Body of pancreas (tissue), 4 donors: ENCODE measurements around the gene TLR2. TPM values are rescaled to one million over a fixed set of nuclear protein-coding genes. Genes with fewer than 3 reads are reported as not detected.
A peak's percentile ranks its signal among the peaks of the same experiment; 100 is the strongest.

ENCODE experiments used
- ATAC-seq: fragments of 150-250 bp; one replicate; pipeline ENCODE4 v1.9.1; 2016
- DNase-seq, 4 donors: peaks; one replicate each; pipeline ENCODE4 v3.0.0-alpha.2; 2019
- H3K27ac ChIP-seq, 4 donors: fragments of 200-600 bp; sonication (generic); 1 replicate in 3 of 4; 2 replicates in 1 of 4; pipeline versions ENCODE4 v1.5.1 to v1.6.1; 2016 to 2019; ENCODE audit warnings: mild to moderate bottlenecking in 1 of 4, mixed read lengths in 1 of 4, moderate library complexity in 1 of 4
- H3K27me3 ChIP-seq, 2 donors: fragments of 200-600 bp; sonication (generic); one replicate each; pipeline ENCODE4 v1.6.0; 2016; ENCODE audit warnings: mild to moderate bottlenecking in 1 of 2
- H3K36me3 ChIP-seq, 2 donors: fragments of 200-600 bp; sonication (generic); replicated peaks in 1 of 2; 2 replicates each; pipeline ENCODE4 v1.5.1; 2016; ENCODE audit warnings: low read depth in 2 of 2; ENCODE audit not compliant: insufficient read depth in 1 of 2
- H3K4me1 ChIP-seq: fragments of 200-600 bp; sonication (generic); one replicate; pipeline ENCODE4 v1.6.0; 2016
- H3K4me3 ChIP-seq, 2 donors: fragments of 200-600 bp; sonication (generic); 1 replicate in 1 of 2; 2 replicates in 1 of 2; pipeline ENCODE4 v1.5.1; 2016 to 2019
- H3K9me3 ChIP-seq, 3 donors: fragments of 200-600 bp; sonication (generic); 1 replicate in 2 of 3; 2 replicates in 1 of 3; pipeline ENCODE4 v1.5.1; 2016
- POLR2A ChIP-seq, 3 donors: fragments of 450-650 bp; IDR thresholded peaks; one replicate each; pipeline ENCODE4 v1.6.1; 2016; ENCODE audit warnings: antibody characterized with exemption in 3 of 3, mild to moderate bottlenecking in 2 of 3
- WGBS, 2 donors: methylation state at CpG; one replicate each; pipeline ENCODE4 v1.1.5; 2017; 5-methylcytosine and 5-hydroxymethylcytosine counted together
- intact Hi-C: fragments of 100-400 bp; cut with DNase I; formaldehyde crosslinking; loops from one replicate; pipeline ENCODE4 v1.15.1; 2023
- total RNA-seq, 2 donors: library from RNA; depleted of rRNA; stranded (reverse); fragments of >200 nt; gene quantifications; one replicate each; pipeline ENCODE4 v1.1.0, GENCODE V29; 2016
- TF ChIP-seq, protein P1 (sequence below), 7 experiments: fragments of 450-650 bp in 4 of 7; fragments of 200-600 bp in 3 of 7; sonication (generic) in 3 of 7; IDR thresholded peaks; one replicate each; pipeline ENCODE4 v1.5.1; 2016 to 2019; ENCODE audit warnings: antibody characterized with exemption in 7 of 7

The TLR2 gene
- total RNA-seq, 2 donors from 2014 or later, result 9.9 to 15.8 TPM

DNA sequence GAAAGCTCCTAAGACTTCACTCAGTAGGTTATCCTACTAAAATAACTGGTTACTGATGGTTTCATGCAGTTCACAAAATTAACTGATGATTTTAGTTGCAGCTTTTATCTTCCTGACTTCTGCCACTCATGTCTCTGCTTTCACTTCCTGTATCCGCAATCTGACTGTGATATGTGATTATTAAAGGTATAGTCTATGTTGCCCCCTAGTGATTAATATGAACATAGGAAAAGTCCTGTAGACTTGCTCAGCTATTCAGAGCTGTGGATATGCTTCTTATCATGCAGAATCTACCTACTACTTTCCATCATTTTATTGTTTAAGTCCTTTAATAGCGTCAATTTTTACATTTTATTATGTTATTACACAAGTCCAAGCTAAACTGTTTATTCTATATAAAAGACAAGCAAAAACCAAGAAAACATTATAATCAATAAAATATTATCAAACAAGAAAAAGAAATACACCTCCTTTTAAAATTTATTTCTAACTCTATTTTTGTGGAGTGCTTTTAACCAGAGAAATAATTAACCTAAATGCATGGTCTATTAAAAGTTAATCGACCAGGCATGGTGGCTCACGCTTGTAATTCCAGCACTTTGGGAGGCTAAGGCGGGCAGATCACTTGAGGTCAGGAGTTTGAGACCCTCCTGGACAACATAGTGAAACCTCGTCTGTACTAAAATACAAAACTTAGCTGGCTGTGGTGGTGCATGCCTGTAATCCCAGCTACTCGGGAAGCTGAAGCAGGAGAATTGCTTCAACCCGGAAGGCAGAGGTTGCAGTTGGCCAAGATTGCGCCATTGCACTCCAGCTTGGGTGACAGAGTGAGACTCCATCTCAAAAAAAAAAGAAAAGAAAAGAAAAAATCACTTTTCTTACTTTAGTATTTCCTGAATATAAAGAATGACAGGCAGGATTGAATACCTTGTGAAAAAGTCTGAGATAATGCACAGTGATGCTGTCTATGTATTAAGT, 40.4 kb upstream of the TLR2 start:
- 61 to 63% methylated on average over 9 of the region's 9 CpGs for WGBS, 2 donors
- Histone ChIP-seq H3K27me3 (no peaks in the 10 kb centered on the region), H3K36me3 (no peaks in the 10 kb centered on the region), H3K27ac (no peak overlapping the region), H3K4me1 (no peaks in the 10 kb centered on the region), H3K9me3 (peaks cover 0 to 3% (median 0%) of the 10 kb centered on the region in 3 donors), H3K4me3 (no peak overlapping the region)
- intact Hi-C loops, result no loop called here
- TF ChIP-seq, protein P1, sequence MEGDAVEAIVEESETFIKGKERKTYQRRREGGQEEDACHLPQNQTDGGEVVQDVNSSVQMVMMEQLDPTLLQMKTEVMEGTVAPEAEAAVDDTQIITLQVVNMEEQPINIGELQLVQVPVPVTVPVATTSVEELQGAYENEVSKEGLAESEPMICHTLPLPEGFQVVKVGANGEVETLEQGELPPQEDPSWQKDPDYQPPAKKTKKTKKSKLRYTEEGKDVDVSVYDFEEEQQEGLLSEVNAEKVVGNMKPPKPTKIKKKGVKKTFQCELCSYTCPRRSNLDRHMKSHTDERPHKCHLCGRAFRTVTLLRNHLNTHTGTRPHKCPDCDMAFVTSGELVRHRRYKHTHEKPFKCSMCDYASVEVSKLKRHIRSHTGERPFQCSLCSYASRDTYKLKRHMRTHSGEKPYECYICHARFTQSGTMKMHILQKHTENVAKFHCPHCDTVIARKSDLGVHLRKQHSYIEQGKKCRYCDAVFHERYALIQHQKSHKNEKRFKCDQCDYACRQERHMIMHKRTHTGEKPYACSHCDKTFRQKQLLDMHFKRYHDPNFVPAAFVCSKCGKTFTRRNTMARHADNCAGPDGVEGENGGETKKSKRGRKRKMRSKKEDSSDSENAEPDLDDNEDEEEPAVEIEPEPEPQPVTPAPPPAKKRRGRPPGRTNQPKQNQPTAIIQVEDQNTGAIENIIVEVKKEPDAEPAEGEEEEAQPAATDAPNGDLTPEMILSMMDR (IDR thresholded peaks at IDR 0.05), result peak in 6 of 7 experiments; percentile 38 to 69 (median 63)
- TF ChIP-seq POLR2A (IDR thresholded peaks at IDR 0.05), result no peak
- peak; percentile 63 for ATAC-seq
- DNase-seq, result no peak

GRCh38 chr4:153645183-153645582, 38.9 kb upstream of the TLR2 start:
- Histone ChIP-seq H3K27ac (no peak overlapping the region), H3K9me3 (peaks cover 0 to 3% (median 0%) of the 10 kb centered on the region in 3 donors), H3K4me1 (no peaks in the 10 kb centered on the region), H3K36me3 (no peaks in the 10 kb centered on the region), H3K27me3 (no peaks in the 10 kb centered on the region), H3K4me3 (no peak overlapping the region)
- DNase-seq, result no peak
- WGBS, 2 donors, result 92 to 94% methylated on average over 1 of the region's 1 CpG
- no peak for ATAC-seq
- TF ChIP-seq POLR2A (IDR thresholded peaks at IDR 0.05), result no peak
- TF ChIP-seq, protein P1 (IDR thresholded peaks at IDR 0.05), result no peak
- intact Hi-C loops, result no loop called here

DNA sequence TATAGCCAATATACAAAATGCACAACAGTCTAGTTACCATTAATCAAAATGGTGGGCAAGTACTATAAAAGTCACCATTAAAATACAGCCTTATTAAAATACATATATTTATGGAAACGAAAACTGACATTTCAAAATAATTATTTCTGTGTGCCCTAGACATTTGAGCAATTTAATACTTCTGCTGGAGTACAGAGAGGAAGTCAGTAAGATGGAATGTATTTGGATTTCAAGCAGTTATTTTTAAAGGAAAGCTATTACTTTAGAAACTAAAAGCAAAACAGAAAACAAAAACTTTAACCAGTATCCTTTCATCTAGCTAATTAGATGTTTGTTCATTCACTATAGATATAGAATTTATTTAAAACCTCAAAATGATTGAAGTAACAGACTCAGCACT, 37.8 kb upstream of the TLR2 start:
- WGBS, 2 donors, result 70 to 75% methylated on average over 1 of the region's 1 CpG
- Histone ChIP-seq H3K4me1 (no peaks in the 10 kb centered on the region), H3K9me3 (peaks cover 0 to 3% (median 0%) of the 10 kb centered on the region in 3 donors), H3K27me3 (no peaks in the 10 kb centered on the region), H3K36me3 (no peaks in the 10 kb centered on the region), H3K27ac (no peak overlapping the region), H3K4me3 (no peak overlapping the region)
- intact Hi-C loops, result no loop called here
- ATAC-seq (no peak), DNase-seq (no peak)
- no peak for TF ChIP-seq POLR2A (IDR thresholded peaks at IDR 0.05)
- TF ChIP-seq, protein P1 (IDR thresholded peaks at IDR 0.05), result no peak

GRCh38 chr4:153646978-153647377, 37.1 kb upstream of the TLR2 start:
- ATAC-seq, result no peak
- Histone ChIP-seq H3K4me3 (no peak overlapping the region), H3K4me1 (no peaks in the 10 kb centered on the region), H3K9me3 (peaks cover 0 to 3% (median 0%) of the 10 kb centered on the region in 3 donors), H3K27ac (no peak overlapping the region), H3K36me3 (no peaks in the 10 kb centered on the region), H3K27me3 (no peaks in the 10 kb centered on the region)
- 100% methylated on average over 1 of the region's 1 CpG for WGBS, 2 donors
- intact Hi-C loops, result no loop called here
- no peak for TF ChIP-seq POLR2A (IDR thresholded peaks at IDR 0.05)
- TF ChIP-seq, protein P1 (IDR thresholded peaks at IDR 0.05), result no peak
- no peak for DNase-seq
